ENCODE results near the gene C2orf80. TPM values are rescaled to one million over a fixed set of nuclear protein-coding genes. Genes with fewer than 3 reads are reported as not detected.
"Not testable (repeated sequence)": the region's sequence is repeated elsewhere in the genome, so short reads cannot be mapped to it uniquely, and the experiment has no call there.

The C2orf80 gene
- total RNA-seq, 3 donors from 2014 or later, result not detected

- intact Hi-C loops (cut with DNase I, micrococcal nuclease), result no loop called here
- TF ChIP-seq CTCF (IDR thresholded peaks at IDR 0.05), result no peak
- Histone ChIP-seq H3K4me3 (no peak overlapping the region), H3K36me3 (ENCODE audit: low read depth) (no peaks in the 10 kb centered on the region), H3K9me3 (no peaks in the 10 kb centered on the region), H3K4me1 (ENCODE audit: low read depth) (no peaks in the 10 kb centered on the region)
- DNase-seq, result no peak
- ATAC-seq, result no peak
Observed at GRCh38 chr2:208224802-208225201, 35.0 kb upstream of the C2orf80 start.

- ATAC-seq (no peak), DNase-seq (no peak)
- intact Hi-C loops (cut with DNase I, micrococcal nuclease), result no loop called here
- no peaks in the 10 kb centered on the region for H3K9me3 ChIP-seq
- H3K4me1 ChIP-seq (ENCODE audit: low read depth), result no peaks in the 10 kb centered on the region
- no peak overlapping the region for H3K4me3 ChIP-seq
- no peak for TF ChIP-seq CTCF (IDR thresholded peaks at IDR 0.05)
- no peaks in the 10 kb centered on the region for H3K36me3 ChIP-seq (ENCODE audit: low read depth)
Observed at GRCh38 chr2:208222351-208222750, 32.5 kb upstream of the C2orf80 start.

- H3K4me1 ChIP-seq (ENCODE audit: low read depth); intact Hi-C loops (cut with DNase I, micrococcal nuclease); H3K36me3 ChIP-seq (ENCODE audit: low read depth); H3K9me3 ChIP-seq; ATAC-seq; H3K4me3 ChIP-seq; DNase-seq: not testable (repeated sequence)
Observed at GRCh38 chr2:208221873-208222272, 32.0 kb upstream of the C2orf80 start.

GRCh38 chr2:208210688-208211451 lies 21.0 kb upstream of the C2orf80 start:
- H3K4me3 ChIP-seq, result no peak overlapping the region
- DNase-seq (no peak), ATAC-seq (no peak)
- intact Hi-C loops (cut with DNase I, micrococcal nuclease), result no loop called here
- no peak for TF ChIP-seq CTCF (IDR thresholded peaks at IDR 0.05)
- no peaks in the 10 kb centered on the region for H3K36me3 ChIP-seq (ENCODE audit: low read depth)
- no peaks in the 10 kb centered on the region for H3K9me3 ChIP-seq
- no peaks in the 10 kb centered on the region for H3K4me1 ChIP-seq (ENCODE audit: low read depth)

- TF ChIP-seq CTCF (IDR thresholded peaks at IDR 0.05), result no peak
- H3K4me3 ChIP-seq, result no peak overlapping the region
- no peaks in the 10 kb centered on the region for H3K4me1 ChIP-seq (ENCODE audit: low read depth)
- intact Hi-C loops (cut with DNase I, micrococcal nuclease), result no loop called here
- H3K36me3 ChIP-seq (ENCODE audit: low read depth), result no peaks in the 10 kb centered on the region
- DNase-seq (no peak), ATAC-seq (no peak)
- no peaks in the 10 kb centered on the region for H3K9me3 ChIP-seq
Observed at GRCh38 chr2:208208335-208209085, 18.7 kb upstream of the C2orf80 start.

GRCh38 chr2:208207769-208208168 lies 17.9 kb upstream of the C2orf80 start:
- no peaks in the 10 kb centered on the region for H3K9me3 ChIP-seq
- DNase-seq (no peak), ATAC-seq (no peak)
- no peaks in the 10 kb centered on the region for H3K4me1 ChIP-seq (ENCODE audit: low read depth)
- intact Hi-C loops (cut with DNase I, micrococcal nuclease), result no loop called here
- TF ChIP-seq CTCF (IDR thresholded peaks at IDR 0.05), result no peak
- H3K36me3 ChIP-seq (ENCODE audit: low read depth), result no peaks in the 10 kb centered on the region
- H3K4me3 ChIP-seq, result no peak overlapping the region
